KOPT-K1 (cell line): Measurements from ENCODE around the gene SLC22A13.
"Not testable (repeated sequence)": the region's sequence is repeated elsewhere in the genome, so short reads cannot be mapped to it uniquely, and the experiment has no call there.

Source experiments
- H3K27ac ChIP-seq: fragments of 200-600 bp; sonication (generic); 2 replicates; pipeline ENCODE4 v1.5.1; 2016; ENCODE audit warnings: antibody characterized with exemption, mild to moderate bottlenecking, low read depth, low read length; ENCODE audit not compliant: poor library complexity, severe bottlenecking
- H3K36me3 ChIP-seq: fragments of 200-600 bp; sonication (generic); 2 replicates; pipeline ENCODE4 v1.5.1; 2017; ENCODE audit warnings: antibody characterized with exemption, mild to moderate bottlenecking, low read length, moderate library complexity; ENCODE audit not compliant: insufficient read depth
- H3K9me3 ChIP-seq: fragments of 200-600 bp; sonication (generic); 2 replicates; pipeline ENCODE4 v1.5.1; 2017; ENCODE audit warnings: antibody characterized with exemption, low read length, mild to moderate bottlenecking; ENCODE audit not compliant: insufficient read depth, poor library complexity, severe bottlenecking

The SLC22A13 gene

GRCh38 chr3:38275658-38276057, 10.0 kb downstream of the SLC22A13 start:
- H3K27ac ChIP-seq: no peak overlapping the region
- H3K9me3 ChIP-seq: no peaks in the 10 kb centered on the region
- H3K36me3 ChIP-seq: no peaks in the 10 kb centered on the region

GRCh38 chr3:38276081-38276916, 10.7 kb downstream of the SLC22A13 start:
- Histone ChIP-seq H3K9me3 (no peaks in the 10 kb centered on the region), H3K36me3 (no peaks in the 10 kb centered on the region), H3K27ac (no peak overlapping the region)

- H3K36me3 ChIP-seq: no peaks in the 10 kb centered on the region
- H3K27ac ChIP-seq: no peak overlapping the region
- H3K9me3 ChIP-seq: no peaks in the 10 kb centered on the region
These were observed 11.5 kb downstream of the SLC22A13 start for GRCh38 chr3:38276917-38277630.

GRCh38 chr3:38278841-38279240, 13.2 kb downstream of the SLC22A13 start:
- Histone ChIP-seq H3K27ac (no peak overlapping the region), H3K9me3 (no peaks in the 10 kb centered on the region), H3K36me3 (no peaks in the 10 kb centered on the region)

- Histone ChIP-seq H3K27ac (no peak within 1 kb of the TSS), H3K36me3 (no peaks in the 10 kb centered on the region), H3K9me3 (no peaks in the 10 kb centered on the region)
These were observed 16.5 kb downstream of the SLC22A13 start, which contains the start of gene SLC22A14 for GRCh38 chr3:38281895-38282686. Gene SLC22A14 (plus strand): TSS chr3:38282294. CDS start chr3:38306027, 23,733 bp downstream.

- Histone ChIP-seq H3K36me3 (no peaks in the 10 kb centered on the region), H3K9me3 (no peaks in the 10 kb centered on the region), H3K27ac (no peak overlapping the region)
These were observed 18.5 kb downstream of the SLC22A13 start for GRCh38 chr3:38283810-38284755.

- Histone ChIP-seq H3K9me3 (no peaks in the 10 kb centered on the region), H3K27ac (no peak overlapping the region), H3K36me3 (no peaks in the 10 kb centered on the region)
These were observed 19.1 kb downstream of the SLC22A13 start for GRCh38 chr3:38284756-38285150.

GRCh38 chr3:38289286-38290217, 23.9 kb downstream of the SLC22A13 start:
- not testable (repeated sequence) for H3K9me3 ChIP-seq, H3K27ac ChIP-seq, H3K36me3 ChIP-seq

- H3K36me3 ChIP-seq, H3K9me3 ChIP-seq, H3K27ac ChIP-seq: not testable (repeated sequence)
These were observed 31.4 kb downstream of the SLC22A13 start for GRCh38 chr3:38297053-38297452.

- H3K9me3 ChIP-seq: no peaks in the 10 kb centered on the region
- no peaks in the 10 kb centered on the region for H3K36me3 ChIP-seq
These were observed 31.9 kb downstream of the SLC22A13 start for GRCh38 chr3:38297537-38297936.

GRCh38 chr3:38297947-38298711, 32.5 kb downstream of the SLC22A13 start:
- no peaks in the 10 kb centered on the region for H3K9me3 ChIP-seq
- H3K36me3 ChIP-seq: no peaks in the 10 kb centered on the region
- H3K27ac ChIP-seq: no peak overlapping the region

More at GRCh38 chr3:38297537-38297936, 31.9 kb downstream of the SLC22A13 start:
- no peak overlapping the region for H3K27ac ChIP-seq

- no peaks in the 10 kb centered on the region for H3K36me3 ChIP-seq
- H3K9me3 ChIP-seq: no peaks in the 10 kb centered on the region
These were observed 41.3 kb downstream of the SLC22A13 start for GRCh38 chr3:38306941-38307340.

GRCh38 chr3:38307599-38307998, 42.0 kb downstream of the SLC22A13 start:
- Histone ChIP-seq H3K27ac (no peak overlapping the region), H3K9me3 (no peaks in the 10 kb centered on the region), H3K36me3 (no peaks in the 10 kb centered on the region)

More at GRCh38 chr3:38306941-38307340, 41.3 kb downstream of the SLC22A13 start:
- no peak overlapping the region for H3K27ac ChIP-seq
